Activated CD4-positive, alpha-beta T cell treated with anti-CD3 and anti-CD28 coated beads, Interleukin-2, Interleukin-4, amounts not matched to agents 100 ng/mL and 50 ng/mL, durations not matched to agents 16 hours and 8 hours (primary cell): ENCODE measurements around the gene FKBP1B.
"Not testable (repeated sequence)": the region's sequence is repeated elsewhere in the genome, so short reads cannot be mapped to it uniquely, and the experiment has no call there.

ENCODE experiments used
- DNase-seq: peaks from one replicate; pipeline ENCODE4 v3.0.0-alpha.2; 2020; ENCODE audit warnings: low spot score

Gene FKBP1B

DNA sequence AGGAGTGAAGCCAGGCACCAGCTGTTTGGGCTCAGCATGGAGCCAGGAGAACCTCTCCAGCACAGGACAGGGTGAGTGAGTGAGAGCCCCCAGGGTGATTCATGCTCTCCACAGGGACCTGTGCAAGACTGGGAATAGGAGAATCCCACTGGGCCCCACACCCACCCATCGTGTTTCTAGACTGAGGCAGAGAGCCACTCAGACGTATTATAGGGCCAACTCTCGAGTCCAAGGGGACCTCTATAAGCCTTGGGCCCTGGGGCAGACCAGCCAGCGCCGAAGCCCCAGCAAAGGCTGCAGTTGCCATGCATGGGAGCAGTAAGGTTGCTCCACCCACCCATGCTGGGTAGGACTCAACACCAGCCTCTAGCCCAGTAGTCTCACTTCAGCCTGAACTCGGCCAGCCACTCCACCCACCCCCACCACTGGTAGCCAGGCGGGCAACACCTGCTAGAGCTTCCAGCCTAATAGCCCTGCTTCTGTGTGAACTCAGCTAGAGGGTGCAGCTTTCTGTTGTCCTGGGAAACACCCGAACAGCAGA is 54.6 kb downstream of the FKBP1B start:
- no peak for DNase-seq

- no peak for DNase-seq
Observed at GRCh38 chr2:24104906-24105305, 55.4 kb downstream of the FKBP1B start.

DNA sequence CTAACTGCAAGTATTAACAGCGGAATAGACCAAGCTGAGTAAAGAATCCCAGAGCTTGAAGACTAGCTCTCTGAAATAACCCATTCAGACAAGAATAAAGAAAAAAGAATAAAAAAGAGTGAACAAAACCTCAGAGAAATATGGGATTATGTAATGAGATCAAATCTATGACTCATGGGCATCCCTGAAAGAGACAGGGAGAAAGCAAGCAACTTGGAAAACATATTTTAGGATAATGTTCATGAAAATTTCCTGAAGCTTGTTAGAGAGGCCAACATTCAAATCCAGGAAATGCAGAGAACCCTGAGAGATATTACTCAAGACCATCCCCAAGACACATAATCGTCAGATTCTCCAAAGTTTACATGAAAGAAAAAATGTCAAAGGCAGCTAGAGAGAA is 56.3 kb downstream of the FKBP1B start:
- DNase-seq = no peak

DNA sequence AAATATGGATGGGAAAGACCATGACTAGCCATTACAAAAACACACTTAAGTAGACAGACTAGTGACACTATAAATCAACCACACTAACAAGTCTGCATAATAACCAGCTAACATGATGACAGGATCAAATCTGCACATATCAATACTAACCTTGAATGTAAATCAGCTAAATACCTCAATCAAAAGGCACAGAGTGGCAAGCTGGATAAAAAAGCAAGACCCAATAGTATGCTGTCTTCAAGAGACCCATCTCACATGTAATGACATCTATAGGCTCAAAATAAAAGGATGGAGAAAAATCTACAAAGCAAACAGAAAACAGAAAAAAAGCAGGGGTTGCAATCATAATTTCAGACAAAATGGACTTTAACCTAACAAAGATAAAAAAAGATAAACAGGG is 57.2 kb downstream of the FKBP1B start:
- no peak for DNase-seq

- no peak for DNase-seq
Observed at GRCh38 chr2:24107336-24107735, 57.8 kb downstream of the FKBP1B start.

DNA sequence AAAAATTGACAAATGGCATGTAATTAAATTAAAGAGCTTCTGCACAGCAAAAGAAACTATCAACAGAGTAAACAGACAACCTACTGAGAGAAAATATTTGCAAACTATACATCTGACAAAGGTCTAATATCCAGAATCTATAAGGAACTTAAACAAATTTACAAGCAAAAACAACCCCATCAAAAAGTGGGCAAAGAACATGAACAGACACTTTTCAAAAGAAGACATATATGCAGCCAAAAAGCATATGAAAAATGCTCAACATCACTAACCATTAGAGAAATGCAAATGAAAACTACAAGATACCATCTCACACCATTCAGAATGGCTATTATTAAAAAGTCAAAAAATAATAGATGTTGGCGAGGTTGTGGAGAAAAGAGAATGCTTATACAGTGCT is 59.9 kb downstream of the FKBP1B start:
- DNase-seq = not testable (repeated sequence)

- no peak for DNase-seq
Observed at GRCh38 chr2:24110660-24111303, 61.2 kb downstream of the FKBP1B start.

- no peak for DNase-seq
Observed at GRCh38 chr2:24111407-24111901, 61.9 kb downstream of the FKBP1B start.
